H1 (cell line): Measurements from ENCODE around the gene INSYN2A. TPM values are rescaled to one million over a fixed set of nuclear protein-coding genes. Genes with fewer than 3 reads are reported as not detected.

Experiments
- CTCF ChIA-PET: fragments of 300-600 bp; sonication (Branson Sonifier 250); formaldehyde crosslinking; loops from one replicate; lab custom pipeline; 2021; ENCODE audit not compliant: partially characterized antibody; lab: Charles Lee
- POLR2A ChIA-PET: fragments of 300-600 bp; sonication (Branson Sonifier 250); formaldehyde crosslinking; loops from one replicate; lab custom pipeline; 2021; ENCODE audit warnings: inconsistent platforms; ENCODE audit not compliant: partially characterized antibody; lab: Charles Lee
- DNase-seq, 2 experiments: peaks; one replicate each; pipeline versions ENCODE4 v3.0.0 to v3.0.0-alpha.2; 2010 to 2022; ENCODE audit warnings: low spot score in 2 of 2, low read depth in 1 of 2, mixed read lengths in 1 of 2
- FAIRE-seq: peaks from 2 replicates; lab custom pipeline; 2011; peaks lifted over from hg19 to GRCh38; lab: Jason Lieb, UNC
- H2AFZ ChIP-seq: 2 replicates; pipeline ENCODE4 v1.8.1; 2012; ENCODE audit warnings: low read length, inconsistent platforms
- H2AK5ac ChIP-seq: 2 replicates; pipeline ENCODE4 v1.6.1; 2013; ENCODE audit warnings: low read depth, low read length
- H2BK120ac ChIP-seq: replicated peaks from 2 replicates; pipeline ENCODE3; 2013; ENCODE audit warnings: low read depth, low read length, inconsistent platforms
- H2BK12ac ChIP-seq: 2 replicates; pipeline ENCODE4 v1.6.1; 2013; ENCODE audit warnings: low read depth, low read length
- H2BK15ac ChIP-seq: 2 replicates; pipeline ENCODE4 v1.6.1; 2013; ENCODE audit warnings: low read length
- H2BK20ac ChIP-seq: 2 replicates; pipeline ENCODE4 v1.6.1; 2013; ENCODE audit warnings: low read length
- H2BK5ac ChIP-seq: 2 replicates; pipeline ENCODE4 v1.6.1; 2013; ENCODE audit warnings: low read depth, low read length
- H3K14ac ChIP-seq: 2 replicates; pipeline ENCODE4 v1.6.1; 2013; ENCODE audit warnings: inconsistent platforms; ENCODE audit not compliant: insufficient read length
- H3K18ac ChIP-seq: 2 replicates; pipeline ENCODE4 v1.6.1; 2013; ENCODE audit warnings: low read length; ENCODE audit errors: extremely low read depth
- H3K23ac ChIP-seq: 2 replicates; pipeline ENCODE4 v1.6.1; 2013; ENCODE audit warnings: inconsistent platforms; ENCODE audit not compliant: insufficient read length
- H3K23me2 ChIP-seq: 2 replicates; pipeline ENCODE4 v1.6.1; 2013; ENCODE audit warnings: low read depth, low read length
- H3K27ac ChIP-seq: 2 replicates; pipeline ENCODE4 v1.6.1; 2011; ENCODE audit warnings: low read depth, low read length, inconsistent platforms
- H3K27me3 ChIP-seq, 4 experiments: replicated peaks in 1 of 4; 1 replicate in 1 of 4; 2 replicates in 3 of 4; pipeline versions ENCODE4 v1.6.1 to v1.8.1; 2011 to 2013; ENCODE audit warnings: low read length in 3 of 4, mild to moderate bottlenecking in 3 of 4, inconsistent platforms in 2 of 4, mixed read lengths in 2 of 4, moderate library complexity in 1 of 4; ENCODE audit not compliant: control insufficient read depth in 3 of 4, insufficient read depth in 3 of 4; ENCODE audit errors: extremely low read depth in 1 of 4
- H3K36me3 ChIP-seq, 4 experiments: 2 replicates each; pipeline versions ENCODE4 v1.6.1 to v1.8.1; 2011 to 2013; ENCODE audit warnings: mild to moderate bottlenecking in 4 of 4, low read length in 3 of 4, moderate library complexity in 2 of 4, control low read depth in 1 of 4, inconsistent platforms in 1 of 4; ENCODE audit not compliant: insufficient read depth in 4 of 4, control insufficient read depth in 2 of 4
- H3K4ac ChIP-seq: replicated peaks from 2 replicates; pipeline ENCODE3; 2013; ENCODE audit warnings: low read length, low read depth, mixed read lengths, inconsistent platforms; ENCODE audit not compliant: insufficient read length
- H3K4me1 ChIP-seq, 4 experiments: replicated peaks in 1 of 4; 1 replicate in 1 of 4; 2 replicates in 3 of 4; pipeline versions ENCODE4 v1.6.1 to v1.8.1; 2011 to 2013; ENCODE audit warnings: low read length in 3 of 4, inconsistent platforms in 2 of 4, mixed read lengths in 1 of 4; ENCODE audit not compliant: insufficient read depth in 4 of 4, control insufficient read depth in 3 of 4
- H3K4me2 ChIP-seq, 2 experiments: 2 replicates each; pipeline versions ENCODE4 v1.6.1 to v1.8.1; 2011 to 2013; ENCODE audit warnings: low read depth in 2 of 2, low read length in 2 of 2, control low read depth in 1 of 2, inconsistent platforms in 1 of 2, mild to moderate bottlenecking in 1 of 2; ENCODE audit not compliant: insufficient read depth in 1 of 2
- H3K4me3 ChIP-seq, 4 experiments: fragments of 200-600, 300-600 bp in 1 of 4; sonication (generic), shearing (Covaris generic), sonication (Bioruptor Twin) in 1 of 4; 2 replicates each; pipeline versions ENCODE4 v1.5.1 to v1.8.1; 2011 to 2016; ENCODE audit warnings: low read length in 4 of 4, low read depth in 3 of 4, control low read depth in 2 of 4, inconsistent platforms in 2 of 4, mild to moderate bottlenecking in 2 of 4, mixed read lengths in 1 of 4, moderate library complexity in 1 of 4; ENCODE audit not compliant: insufficient read depth in 2 of 4; ENCODE audit errors: extremely low read depth in 1 of 4
- H3K56ac ChIP-seq: replicated peaks from 2 replicates; pipeline ENCODE3; 2013; ENCODE audit warnings: low read depth, mild to moderate bottlenecking, mixed read lengths, low read length, inconsistent platforms; ENCODE audit not compliant: insufficient read length
- H3K79me1 ChIP-seq: 2 replicates; pipeline ENCODE4 v1.6.1; 2013; ENCODE audit warnings: low read depth, low read length, control low read depth
- H3K79me2 ChIP-seq, 2 experiments: 2 replicates each; pipeline versions ENCODE4 v1.6.1 to v1.8.1; 2012 to 2013; ENCODE audit warnings: low read length in 2 of 2, mild to moderate bottlenecking in 2 of 2, inconsistent platforms in 1 of 2; ENCODE audit not compliant: insufficient read depth in 2 of 2, control insufficient read depth in 1 of 2
- H3K9ac ChIP-seq, 4 experiments: replicated peaks in 1 of 4; 1 replicate in 1 of 4; 2 replicates in 3 of 4; pipeline versions ENCODE4 v1.6.1 to v1.8.1; 2011 to 2013; ENCODE audit warnings: low read depth in 3 of 4, low read length in 3 of 4, control low read depth in 2 of 4, mild to moderate bottlenecking in 2 of 4, moderate library complexity in 2 of 4, inconsistent platforms in 1 of 4; ENCODE audit errors: extremely low read depth in 1 of 4
- H3K9me3 ChIP-seq, 2 experiments: 2 replicates each; pipeline versions ENCODE4 v1.6.1 to v1.8.1; 2012 to 2013; ENCODE audit warnings: mild to moderate bottlenecking in 2 of 2, moderate library complexity in 2 of 2, control low read depth in 1 of 2, inconsistent platforms in 1 of 2, low read depth in 1 of 2, low read length in 1 of 2, mixed read lengths in 1 of 2; ENCODE audit not compliant: insufficient read depth in 2 of 2
- H4K20me1 ChIP-seq, 2 experiments: replicated peaks in 1 of 2; 2 replicates each; pipeline versions ENCODE3 to v1.8.1; 2011 to 2013; ENCODE audit warnings: inconsistent platforms in 2 of 2, low read length in 2 of 2, mild to moderate bottlenecking in 1 of 2; ENCODE audit not compliant: insufficient read depth in 2 of 2, control insufficient read depth in 1 of 2
- H4K5ac ChIP-seq: 2 replicates; pipeline ENCODE4 v1.6.1; 2013; ENCODE audit warnings: low read length, low read depth, mixed read lengths, inconsistent platforms; ENCODE audit not compliant: insufficient read length
- H4K8ac ChIP-seq: 2 replicates; pipeline ENCODE4 v1.8.0; 2013; ENCODE audit warnings: mild to moderate bottlenecking, moderate library complexity, low read length, inconsistent platforms; ENCODE audit not compliant: insufficient read depth; ENCODE audit errors: extremely low read depth
- H4K91ac ChIP-seq: replicated peaks from 2 replicates; pipeline ENCODE3; 2013; ENCODE audit warnings: low read length, mixed read lengths, inconsistent platforms; ENCODE audit not compliant: insufficient read length
- ATF2 ChIP-seq: IDR thresholded peaks from 2 replicates; pipeline ENCODE4 v1.6.1; 2012; ENCODE audit warnings: low read length, inconsistent platforms
- EZH2 ChIP-seq: fragments of 200-600 bp; sonication (generic); IDR thresholded peaks from 2 replicates; pipeline ENCODE4 v1.7.1; 2012; ENCODE audit warnings: low read depth, mild to moderate bottlenecking, moderate library complexity, low read length, inconsistent platforms; ENCODE audit not compliant: severe bottlenecking
- HDAC6 ChIP-seq: IDR thresholded peaks from one replicate; pipeline ENCODE4 v1.7.1; 2012; ENCODE audit warnings: low read depth, mild to moderate bottlenecking, inconsistent platforms, low read length, moderate library complexity
- JUND ChIP-seq: IDR thresholded peaks from 2 replicates; pipeline ENCODE4 v1.6.1; 2011; ENCODE audit warnings: mild to moderate bottlenecking, improper control_type of control experiment, low read length
- SP1 ChIP-seq: IDR thresholded peaks from 2 replicates; pipeline ENCODE4 v1.6.1; 2011; ENCODE audit warnings: low read depth, low read length
- SRF ChIP-seq: IDR thresholded peaks from 2 replicates; pipeline ENCODE4 v1.6.1; 2011; ENCODE audit warnings: mild to moderate bottlenecking, low read depth, low read length, moderate library complexity
- TCF12 ChIP-seq: IDR thresholded peaks from 2 replicates; pipeline ENCODE4 v1.6.1; 2011; ENCODE audit warnings: low read depth, mild to moderate bottlenecking, low read length
- TEAD4 ChIP-seq: IDR thresholded peaks from 2 replicates; pipeline ENCODE4 v1.6.1; 2012; ENCODE audit warnings: low read depth, low read length, inconsistent platforms, mixed read lengths
- USF2 ChIP-seq: IDR thresholded peaks from 2 replicates; pipeline ENCODE4 v1.6.1; 2011; ENCODE audit warnings: low read length, improper control_type of control experiment
- WGBS, 2 experiments: shearing (Covaris generic) in 1 of 2; methylation state at CpG; one replicate each; pipeline versions ENCODE4 v1.1.6 to v1.1.7; 2013 to 2015; ENCODE audit warnings: low lambda C conversion rate in 2 of 2, mixed read lengths in 2 of 2, inconsistent platforms in 1 of 2, low coverage in 1 of 2, missing lambda C conversion rate in 1 of 2; ENCODE audit not compliant: insufficient replicate concordance in 2 of 2, insufficient coverage in 1 of 2, insufficient read length in 1 of 2; ENCODE audit errors: extremely low coverage in 1 of 2, missing lambda C conversion rate in 1 of 2; 5-methylcytosine and 5-hydroxymethylcytosine counted together
- polyA plus RNA-seq, 7 experiments: library from polyadenylated mRNA; depleted of rRNA in 3 of 7; stranded (reverse) in 5 of 7; unstranded in 2 of 7; fragments of >200 nt in 5 of 7; fragments of 200-250 nt in 2 of 7; gene quantifications; 1 replicate in 5 of 7; 2 replicates in 1 of 7; 4 replicates in 1 of 7; pipeline versions ENCODE4 v1.2.1 to v1.2.3, GENCODE V29; 2011 to 2013; ENCODE audit warnings: missing spikeins in 2 of 7, mixed read lengths in 2 of 7
- total RNA-seq: library from RNA; stranded (reverse); fragmentation: NEBNext Ultra II Directional; extraction: Animal tissue kit (Norgen Biotek cat#: 25700); gene quantifications from 2 replicates; pipeline ENCODE4 v1.2.1, GENCODE V29; 2021

Gene INSYN2A
- total and polyA plus RNA-seq, 2 of the 8 experiments (the other 6 are each of a cell fraction or from before 2014, with no cell fraction given) = 0.11 to 0.19 TPM

- Histone ChIP-seq H4K91ac (no peak overlapping the region), H3K23ac (no peak overlapping the region), H4K5ac (no peak overlapping the region), H3K4me3 (no peak overlapping the region), H4K20me1 (peaks cover 0 to 2% of the 10 kb centered on the region in 2 experiments), H2BK12ac (no peak overlapping the region), H2AK5ac (no peak overlapping the region), H3K79me2 (no peaks in the 10 kb centered on the region), H3K56ac (no peak overlapping the region), H3K4me1 (no peaks in the 10 kb centered on the region), H2BK5ac (no peak overlapping the region), H3K4ac (no peak overlapping the region), H3K9ac (no peak overlapping the region), H2AFZ (no peak overlapping the region), H3K9me3 (no peaks in the 10 kb centered on the region), H3K27ac (no peak overlapping the region), H3K18ac (no peak overlapping the region), H2BK20ac (no peak overlapping the region), H4K8ac (no peak overlapping the region), H3K36me3 (0 out of 8 replicates have a peak, but pooled peaks cover 0 to 2% (median 0%) of the 10 kb centered on the region in 4 experiments), H2BK120ac (no peak overlapping the region), H2BK15ac (no peak overlapping the region), H3K4me2 (no peak overlapping the region), H3K27me3 (no peaks in the 10 kb centered on the region), H3K14ac (no peak overlapping the region), H3K23me2 (no peaks in the 10 kb centered on the region), H3K79me1 (no peaks in the 10 kb centered on the region)
- POLR2A ChIA-PET = no interaction called here
- 100% methylated on average over 2 of the region's 2 CpGs; no CpG with 5 or more reads in 1 of the 2 experiments for WGBS, 2 experiments
- no peak for FAIRE-seq
- CTCF ChIA-PET = no interaction called here
- no peak for DNase-seq
- TF ChIP-seq TCF12 (no peak), SP1 (no peak), EZH2 (no peak), TEAD4 (no peak), JUND (no peak), ATF2 (no peak), HDAC6 (no peak), SRF (no peak), USF2 (no peak)
Observed at GRCh38 chr10:127184582-127184981, 11.8 kb downstream of the INSYN2A start.
